Measurements from ENCODE around the gene VRK3.
"Not testable (repeated sequence)": the region's sequence is repeated elsewhere in the genome, so short reads cannot be mapped to it uniquely, and the experiment has no call there.

VRK3 gene

DNA sequence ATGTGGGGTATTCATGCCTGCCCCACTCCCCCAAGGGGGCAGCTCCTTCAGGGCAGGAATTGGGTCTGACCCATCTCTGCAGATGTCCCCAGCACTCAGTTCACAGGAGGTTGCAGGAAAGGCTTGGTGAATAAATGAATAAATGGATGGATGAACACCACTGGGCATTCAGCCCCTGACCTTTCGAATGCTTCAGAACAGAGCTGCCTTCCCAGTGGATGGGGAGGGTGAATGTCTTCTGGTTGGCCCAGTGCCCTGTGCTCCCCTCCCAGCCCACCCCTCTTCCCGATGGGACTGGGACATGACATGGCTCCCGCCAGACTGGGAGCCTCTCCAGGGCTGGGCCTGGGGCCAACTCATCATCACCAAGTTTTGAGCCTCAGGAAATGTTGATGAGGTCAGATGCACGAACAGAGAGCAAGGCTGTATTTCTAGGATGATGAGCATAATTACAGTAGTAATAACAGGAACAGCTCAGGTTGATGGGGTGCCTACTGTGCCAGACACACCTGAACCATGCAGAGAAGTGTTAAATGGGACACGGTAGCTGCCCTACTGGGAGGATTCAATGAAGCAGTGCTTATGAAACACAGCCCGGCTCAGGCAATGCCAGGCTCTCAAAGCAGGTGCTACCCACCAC, 25.7 kb downstream of the VRK3 start:
- no peak overlapping the region for H3K4me3 ChIP-seq
- no peak overlapping the region for H3K27ac ChIP-seq

DNA sequence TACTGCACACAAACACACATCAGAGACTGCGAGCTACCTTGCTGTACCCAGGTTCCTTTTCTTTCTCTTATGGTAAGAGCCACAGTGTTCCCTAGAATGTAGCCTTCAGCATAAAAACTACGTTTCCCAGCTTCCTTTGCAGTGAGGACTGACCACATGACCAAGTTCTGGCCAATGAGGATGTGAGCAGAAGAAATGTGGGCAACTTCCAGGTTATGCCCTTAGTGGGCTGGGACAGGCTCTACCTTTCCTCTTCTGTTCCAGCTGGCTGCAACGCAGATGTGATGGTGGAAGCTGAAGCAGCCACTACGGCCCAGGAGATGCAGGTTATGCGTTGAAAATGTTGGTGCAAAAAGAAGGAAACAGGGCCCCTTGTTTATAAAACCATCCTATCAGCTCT, 27.5 kb downstream of the VRK3 start:
- Histone ChIP-seq H3K4me3 (no peak overlapping the region), H3K27ac (no peak overlapping the region)

DNA sequence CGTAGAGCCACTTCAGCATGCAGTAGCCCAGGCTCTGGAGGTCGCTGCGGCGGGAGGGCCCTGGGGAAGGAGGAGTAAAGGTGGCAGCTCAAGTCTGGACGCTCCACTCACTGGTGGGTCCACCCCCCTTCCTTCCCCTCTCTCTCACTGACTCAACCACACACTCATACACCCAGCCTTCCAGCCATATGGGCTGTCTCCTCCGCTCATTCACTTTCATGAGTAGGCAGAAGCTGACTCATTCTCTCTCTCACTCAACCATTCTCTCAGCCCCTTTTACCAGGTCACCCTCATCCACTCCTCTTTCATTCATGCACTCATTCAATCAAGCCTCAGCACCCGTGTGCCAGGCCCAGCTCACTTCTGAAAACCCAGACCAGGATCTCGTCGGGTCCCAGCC, 36.7 kb downstream of the VRK3 start:
- Histone ChIP-seq H3K27ac (no peak overlapping the region), H3K4me3 (no peak overlapping the region)

DNA sequence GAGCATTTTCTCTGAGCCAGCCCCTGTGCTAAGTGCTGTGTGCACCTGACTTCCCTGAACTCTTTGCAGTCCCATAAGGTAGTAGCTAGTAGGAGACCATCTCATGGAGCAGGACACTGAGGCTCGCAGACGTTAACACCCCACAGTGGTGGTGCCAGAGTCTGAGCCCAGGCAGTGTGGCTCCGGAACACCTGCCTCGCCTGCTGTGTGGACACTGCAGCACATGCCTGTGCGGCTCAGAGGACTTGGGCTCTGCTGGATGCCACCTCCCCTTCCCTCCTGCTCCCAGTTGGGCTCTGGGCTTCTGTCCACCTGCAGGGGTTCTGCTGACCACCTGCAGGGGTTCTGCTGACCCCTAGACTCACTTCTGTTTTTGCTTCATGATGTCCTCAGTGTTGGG, 37.2 kb downstream of the VRK3 start:
- Histone ChIP-seq H3K4me3 (no peak overlapping the region), H3K27ac (no peak overlapping the region)

DNA sequence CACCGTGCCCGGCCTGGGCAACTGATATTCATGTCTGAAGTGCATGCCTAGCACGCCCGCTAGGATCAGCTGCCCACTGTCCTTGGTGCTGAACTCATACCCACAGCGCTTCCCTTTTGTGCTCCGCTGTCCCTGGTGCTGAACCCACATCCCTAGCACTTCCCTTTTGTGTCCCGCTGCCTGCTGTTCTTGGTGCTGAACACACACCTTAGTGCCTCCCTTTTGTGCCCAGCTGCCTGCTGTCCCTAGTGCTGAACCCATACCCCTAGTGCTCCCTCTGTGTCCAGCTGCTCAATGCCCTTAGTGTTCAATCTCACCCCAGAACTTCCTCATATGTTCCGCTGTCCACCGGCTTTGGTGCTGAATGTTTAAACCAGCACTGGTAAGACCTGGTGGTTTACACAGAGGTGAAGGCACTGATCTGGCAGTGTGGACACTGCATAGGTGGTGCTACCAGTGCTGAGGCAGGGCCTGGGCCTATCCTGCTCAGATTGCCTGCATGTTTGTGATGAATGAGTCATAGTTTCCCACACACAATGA, 37.9 kb downstream of the VRK3 start:
- no peak overlapping the region for H3K4me3 ChIP-seq
- H3K27ac ChIP-seq, result no peak overlapping the region

DNA sequence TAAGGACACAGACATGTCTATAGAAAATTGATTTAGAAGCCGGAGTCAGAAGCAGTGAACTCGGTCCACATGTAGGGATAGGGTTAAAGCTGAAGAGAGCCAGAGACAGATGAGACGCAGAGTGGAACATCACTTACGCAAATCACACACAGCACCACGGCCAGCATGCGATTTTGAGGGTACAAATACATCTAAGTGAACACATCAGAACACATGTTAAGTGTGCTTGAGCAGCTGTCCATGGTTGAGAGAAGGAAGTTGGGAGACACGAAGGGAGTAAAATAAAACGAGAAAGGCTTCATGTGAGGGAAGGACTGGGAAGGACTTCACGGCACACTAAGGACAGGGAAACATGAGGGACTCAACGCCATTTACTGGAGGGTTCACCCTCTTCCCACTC, 38.8 kb downstream of the VRK3 start:
- Histone ChIP-seq H3K27ac (no peak overlapping the region), H3K4me3 (no peak overlapping the region)

DNA sequence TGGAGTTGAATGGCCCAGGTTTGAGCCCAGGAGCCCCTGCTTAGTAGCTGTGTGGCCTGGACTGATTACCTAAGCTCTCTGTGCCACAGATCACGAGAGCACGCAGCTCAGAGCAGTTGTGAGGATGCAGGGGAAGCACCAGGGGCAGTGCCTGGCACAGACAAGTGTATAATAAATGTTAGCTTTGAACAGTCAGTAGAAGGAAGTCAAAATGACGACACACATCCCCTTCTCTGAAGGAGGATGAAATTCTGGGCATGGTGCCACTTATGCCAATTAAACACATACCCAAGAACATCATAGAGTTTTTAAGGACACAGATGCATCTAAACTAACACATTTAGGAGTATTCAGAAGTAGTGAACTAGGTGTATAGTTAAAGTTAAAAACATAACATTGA, 39.3 kb downstream of the VRK3 start:
- no peak overlapping the region for H3K4me3 ChIP-seq
- H3K27ac ChIP-seq, result no peak overlapping the region

DNA sequence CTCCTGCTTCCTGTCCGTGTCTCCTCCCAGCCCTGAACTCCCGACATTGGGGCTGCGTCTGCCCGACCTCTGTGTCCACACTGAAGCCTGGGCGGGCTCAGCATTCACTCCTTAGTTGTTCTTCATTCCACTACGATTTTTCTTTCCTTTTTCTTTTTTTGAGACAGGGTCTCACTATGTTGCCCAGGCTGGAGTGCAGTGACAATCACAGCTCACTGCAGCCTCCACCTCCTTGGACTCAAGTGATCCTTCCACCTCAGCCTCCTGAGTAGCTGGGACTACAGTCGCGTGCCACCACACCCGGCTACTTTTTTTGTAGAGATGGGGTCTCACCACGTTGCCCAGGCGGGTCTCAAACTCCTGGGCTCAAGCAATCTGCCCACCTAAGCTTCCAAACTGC, 40.7 kb downstream of the VRK3 start:
- no peak overlapping the region for H3K4me3 ChIP-seq
- no peak overlapping the region for H3K27ac ChIP-seq

DNA sequence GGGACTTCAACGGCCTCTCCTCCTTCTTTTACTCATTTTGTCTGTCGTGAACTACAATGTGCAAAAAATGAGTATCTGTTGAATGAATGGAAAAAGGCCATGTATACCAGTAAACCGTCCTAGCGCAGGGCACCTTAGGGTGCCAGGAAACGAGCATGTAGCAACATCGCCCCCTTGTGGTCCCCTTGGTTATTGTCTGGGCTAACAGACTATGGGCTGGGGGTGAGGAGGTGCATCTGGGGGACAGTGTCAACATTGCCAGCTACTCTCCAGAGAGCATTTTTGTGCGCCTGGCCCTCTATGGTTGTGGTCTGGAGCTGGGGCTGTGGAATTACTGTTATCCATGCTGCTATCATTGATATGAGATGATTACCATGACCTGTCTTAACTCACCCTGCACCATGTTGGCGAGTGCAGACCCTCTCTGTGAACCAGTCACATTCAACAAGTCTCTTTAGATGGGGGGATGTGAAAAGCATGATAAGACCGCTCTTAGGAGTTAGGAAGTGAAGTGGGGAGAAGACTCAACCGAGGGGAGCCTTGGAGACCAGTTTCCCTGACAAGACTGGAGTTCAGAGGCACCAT, 41.4 kb downstream of the VRK3 start:
- Histone ChIP-seq H3K27ac (no peak overlapping the region), H3K4me3 (no peak overlapping the region)

DNA sequence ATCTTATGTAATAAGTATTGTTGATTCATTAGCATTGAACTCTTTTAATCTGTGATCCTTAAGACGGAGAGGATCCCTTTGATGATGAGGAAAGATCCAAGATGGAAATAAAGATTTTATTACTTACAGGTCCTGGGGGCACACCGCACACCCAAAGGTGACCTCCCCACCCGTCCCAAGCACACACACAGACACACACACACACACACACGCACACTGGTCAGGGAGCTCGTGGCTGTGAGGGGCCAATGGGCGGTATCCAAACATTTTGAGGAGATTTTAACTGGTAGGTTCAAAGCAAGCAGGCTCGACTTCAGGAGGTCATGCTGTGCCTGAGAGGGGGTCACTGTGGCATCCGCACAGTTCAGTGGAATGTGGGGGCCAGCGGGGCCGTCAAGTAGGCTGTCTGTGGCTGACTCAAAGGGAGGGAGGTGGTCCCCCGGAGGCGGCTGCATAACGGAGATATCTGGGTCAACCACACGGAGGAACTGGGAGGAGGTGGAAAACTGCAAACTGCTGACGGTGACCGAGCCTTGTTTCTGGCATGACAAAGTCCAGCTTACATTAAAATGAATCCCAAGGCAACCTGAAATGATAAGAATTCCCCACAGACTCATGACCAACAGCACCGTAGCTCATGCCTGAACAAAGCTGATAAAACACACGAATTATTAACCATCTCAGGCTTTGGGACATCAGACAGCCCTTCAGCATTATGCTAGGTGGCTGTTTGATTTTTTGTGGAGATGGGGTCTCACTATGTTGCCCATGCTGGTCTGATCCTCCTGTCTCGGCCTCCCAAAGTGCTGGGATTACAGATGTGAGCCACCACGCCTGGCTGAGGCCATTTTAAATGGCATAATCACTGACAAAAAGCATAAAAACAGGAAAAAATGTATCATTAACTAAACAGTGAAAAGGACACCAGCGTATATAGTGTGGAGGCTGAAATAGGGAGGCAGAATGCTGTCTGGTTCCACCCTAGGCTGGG, 43.3 kb downstream of the VRK3 start:
- no peak overlapping the region for H3K4me3 ChIP-seq
- H3K27ac ChIP-seq, result no peak overlapping the region

DNA sequence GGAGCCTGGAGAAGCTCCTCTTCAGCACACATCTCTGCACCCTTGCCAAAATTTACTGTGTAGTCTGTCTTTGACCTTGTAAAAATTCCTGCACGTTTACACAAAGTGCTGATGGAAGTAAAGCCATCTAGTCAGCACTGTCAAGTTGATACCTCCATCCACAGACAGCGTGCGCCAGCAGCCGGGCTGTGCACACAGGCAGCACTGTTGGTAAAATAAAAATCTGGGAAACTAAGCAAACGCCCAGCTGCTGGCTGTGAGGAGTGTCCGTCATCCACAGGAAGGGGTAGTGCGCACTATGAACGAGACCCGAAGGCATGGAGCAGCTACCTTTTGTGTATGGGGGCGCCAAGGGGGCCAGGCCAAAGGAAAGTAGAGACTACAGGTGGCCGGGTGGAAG, 46.8 kb downstream of the VRK3 start:
- Histone ChIP-seq H3K27ac (no peak overlapping the region), H3K4me3 (no peak overlapping the region)

DNA sequence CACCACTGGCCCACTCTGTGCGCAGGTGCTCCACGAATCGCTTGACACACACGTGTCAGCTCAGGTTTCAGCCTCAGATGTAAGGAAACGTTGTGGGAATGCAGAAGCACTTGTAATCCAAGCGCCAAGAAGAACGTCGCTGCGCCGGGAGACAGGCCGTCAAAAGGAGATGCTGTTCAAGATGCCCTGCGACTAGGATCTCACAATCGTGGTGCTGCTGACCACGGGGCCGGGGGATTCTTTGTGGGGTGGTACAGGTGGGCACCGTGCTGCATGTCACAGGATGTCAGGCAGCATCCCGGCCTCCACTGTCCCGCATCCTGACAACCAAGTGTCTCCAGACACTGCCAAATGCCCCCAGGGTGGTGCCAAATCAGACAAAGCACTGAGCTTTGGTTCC, 47.3 kb downstream of the VRK3 start:
- no peak overlapping the region for H3K27ac ChIP-seq
- no peak overlapping the region for H3K4me3 ChIP-seq

DNA sequence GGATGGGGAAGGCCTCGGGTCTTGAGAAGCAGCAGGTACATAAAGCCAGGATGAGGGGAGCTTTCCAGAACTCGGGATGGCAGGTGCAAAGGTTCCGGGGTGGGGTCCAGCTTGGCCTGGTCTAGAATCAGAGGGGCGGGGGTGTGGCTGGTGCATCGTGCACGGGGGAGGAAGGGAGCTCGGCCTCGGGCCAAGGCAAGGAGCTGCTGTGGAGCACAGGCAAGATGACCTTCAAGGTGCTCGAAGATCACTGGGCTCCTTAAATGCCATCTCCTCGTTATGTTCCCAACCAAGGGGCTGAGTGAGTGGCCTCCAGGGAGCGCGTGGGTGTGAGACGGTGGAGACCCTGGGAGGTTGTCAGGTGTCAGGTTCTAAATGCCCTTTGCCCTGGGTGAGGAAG, 48.1 kb downstream of the VRK3 start:
- H3K27ac ChIP-seq, result no peak overlapping the region
- no peak overlapping the region for H3K4me3 ChIP-seq

DNA sequence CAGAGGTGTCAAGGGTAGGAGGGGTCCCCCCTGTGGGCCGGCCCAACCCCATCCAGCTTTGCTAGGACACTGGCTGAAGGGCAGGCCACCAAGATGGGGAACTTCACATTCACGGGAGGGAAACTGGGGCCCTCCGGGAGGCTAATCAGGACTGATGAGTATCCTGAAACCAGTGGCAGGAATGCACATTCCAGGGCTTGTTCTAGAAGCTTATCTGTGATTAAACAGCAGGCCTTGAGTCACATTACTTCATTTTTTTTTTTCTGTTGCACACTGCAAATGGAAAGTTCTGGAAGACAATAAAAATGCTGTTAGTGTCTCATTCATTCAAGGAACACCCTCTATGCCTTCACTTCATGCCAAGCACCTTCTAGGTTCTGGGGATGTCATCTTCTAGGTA, 48.7 kb downstream of the VRK3 start:
- Histone ChIP-seq H3K4me3 (no peak overlapping the region), H3K27ac (no peak overlapping the region)

DNA sequence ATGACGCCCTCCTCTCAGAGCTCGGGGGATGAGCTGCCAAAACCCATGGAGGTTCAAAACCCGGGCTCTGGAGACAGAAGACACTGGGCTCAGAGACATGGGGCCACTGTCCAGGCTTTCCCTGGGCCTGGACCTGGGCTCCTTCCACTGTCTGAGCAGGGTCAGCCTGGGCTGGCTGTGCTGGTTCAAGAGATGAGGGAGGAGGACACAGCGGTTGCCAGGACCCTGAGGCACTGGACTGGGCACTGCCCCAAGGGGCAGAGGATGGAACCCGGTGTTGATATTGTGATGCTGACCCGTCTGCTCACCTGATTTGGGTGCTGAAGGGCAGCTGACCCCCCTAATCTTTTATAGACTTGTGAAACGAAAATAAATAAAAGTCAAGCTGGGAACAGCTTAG, 50.1 kb downstream of the VRK3 start:
- no peak overlapping the region for H3K4me3 ChIP-seq
- no peak overlapping the region for H3K27ac ChIP-seq

DNA sequence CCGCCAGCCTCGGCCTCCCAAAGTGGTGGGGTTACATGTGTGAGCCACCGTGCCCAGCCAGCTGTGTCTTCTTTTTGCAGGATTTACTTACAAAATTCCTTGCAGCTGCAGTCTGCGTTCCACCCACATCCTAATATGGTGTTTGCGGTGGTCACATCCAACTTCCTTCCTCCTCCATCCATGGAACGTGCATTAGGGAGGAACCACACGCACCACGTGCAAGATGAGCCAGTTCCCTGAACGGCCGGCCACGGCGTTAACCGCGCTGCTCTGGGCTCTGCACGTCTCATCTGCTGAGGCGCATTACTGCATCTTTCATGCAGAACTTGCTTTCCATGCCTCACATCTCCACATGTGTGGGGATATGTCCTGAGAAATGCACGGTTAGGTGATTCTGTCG, 51.2 kb downstream of the VRK3 start:
- H3K4me3 ChIP-seq, result no peak overlapping the region
- H3K27ac ChIP-seq, result no peak overlapping the region

DNA sequence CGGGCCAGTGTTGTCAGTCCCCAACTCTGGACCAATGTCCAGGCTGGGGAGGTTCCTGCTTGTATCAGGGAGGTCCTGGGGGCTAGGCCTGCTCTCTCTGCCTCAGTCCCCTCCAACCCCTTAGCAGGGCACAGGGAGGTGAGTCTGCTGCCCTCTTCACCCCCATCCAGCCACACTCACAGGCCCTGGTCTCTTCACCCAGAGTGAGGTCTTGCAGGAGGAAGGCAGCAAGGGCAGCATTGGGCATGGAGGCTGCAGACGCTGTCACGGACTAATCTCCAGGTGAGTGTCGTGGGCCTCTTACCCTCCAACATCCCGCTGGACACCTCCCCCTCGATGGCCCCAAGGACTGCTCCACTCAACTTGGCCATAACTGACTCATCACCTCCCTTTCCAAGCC, 52.3 kb downstream of the VRK3 start:
- H3K4me3 ChIP-seq, result no peak overlapping the region
- no peak overlapping the region for H3K27ac ChIP-seq

DNA sequence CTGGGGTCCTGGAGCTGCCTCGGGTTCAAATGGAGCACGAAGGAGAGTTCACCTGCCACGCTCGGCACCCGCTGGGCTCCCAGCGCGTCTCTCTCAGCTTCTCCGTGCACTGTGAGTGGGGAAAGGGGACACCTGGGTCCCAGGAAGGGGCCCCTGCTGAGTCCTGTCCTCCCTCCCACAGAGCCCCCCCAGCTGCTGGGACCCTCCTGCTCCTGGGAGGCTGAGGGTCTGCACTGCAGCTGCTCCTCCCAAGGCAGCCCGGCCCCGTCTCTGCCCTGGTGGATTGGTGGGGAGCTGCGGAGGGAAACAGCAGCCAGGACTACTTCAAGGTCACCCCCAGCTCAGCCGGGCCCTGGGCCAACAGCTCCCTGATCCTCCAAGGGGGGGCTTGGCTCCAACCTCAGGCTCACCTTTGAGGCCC, 53.2 kb downstream of the VRK3 start:
- Histone ChIP-seq H3K4me3 (no peak overlapping the region), H3K27ac (no peak overlapping the region)

DNA sequence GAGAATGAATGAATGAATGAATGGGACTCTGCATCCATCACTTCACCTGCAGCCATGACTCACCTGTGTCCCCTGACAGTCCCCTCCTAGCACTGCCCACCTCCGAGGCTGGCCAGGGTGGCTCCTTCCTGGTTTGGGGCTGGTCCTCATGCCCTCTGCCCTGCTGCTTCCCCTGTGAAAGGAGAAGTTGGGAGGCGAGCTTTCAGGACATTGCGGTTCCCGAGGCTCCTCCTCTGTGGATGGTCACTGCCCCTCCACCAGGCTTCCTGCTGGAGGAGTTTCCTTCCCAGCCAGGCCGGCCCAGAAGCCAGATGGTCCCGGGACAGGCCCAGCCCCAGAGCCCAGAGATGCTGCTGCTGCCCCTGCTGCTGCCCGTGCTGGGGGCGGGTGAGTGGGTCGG, 55.8 kb downstream of the VRK3 start:
- H3K27ac ChIP-seq, H3K4me3 ChIP-seq: not testable (repeated sequence)

DNA sequence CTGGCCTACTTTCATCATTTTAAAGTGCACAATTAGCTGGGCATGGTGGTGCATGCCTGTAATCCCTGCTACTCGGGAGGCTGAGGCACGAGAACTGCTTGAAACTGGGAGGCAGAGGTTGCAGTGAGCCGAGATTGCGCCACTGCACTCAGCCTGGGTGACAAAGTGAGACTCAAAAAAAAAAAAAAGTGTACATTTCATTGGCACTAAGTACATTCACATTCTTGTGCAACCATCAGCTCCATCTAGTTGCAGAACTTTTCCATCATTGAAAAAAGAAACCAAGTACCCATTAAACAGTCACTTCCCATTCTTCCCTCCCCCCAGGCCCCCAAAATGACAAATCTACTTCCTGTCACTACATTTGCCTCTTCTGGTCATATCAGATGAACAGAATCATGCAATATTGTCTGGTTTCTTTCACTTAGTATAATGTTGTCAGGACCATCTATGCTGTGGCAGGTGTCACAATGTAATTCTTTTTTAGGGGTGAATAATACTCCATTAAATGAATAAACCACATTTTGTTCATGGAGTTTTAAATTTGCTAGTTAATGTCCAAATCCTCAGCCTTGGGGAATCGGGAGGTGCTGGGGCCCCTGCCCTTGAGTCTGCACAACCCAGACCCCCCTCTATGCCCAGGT, 56.8 kb downstream of the VRK3 start:
- no peak overlapping the region for H3K4me3 ChIP-seq
- peak overlapping the region in 1 of 21 experiments; percentile 2 for H3K27ac ChIP-seq
